MM.1S (cell line): Measurements from ENCODE around the gene CCNG1.

ENCODE experiments used
- DNase-seq: peaks from one replicate; pipeline ENCODE4 v3.0.0-alpha.2; 2015
- H2AFZ ChIP-seq: fragments of 300-600 bp; sonication (generic); 2 replicates; pipeline ENCODE4 v1.6.0; 2016; ENCODE audit warnings: antibody characterized with exemption, low read length
- H3F3A ChIP-seq: fragments of 300-600 bp; sonication (generic); 2 replicates; pipeline ENCODE4 v1.6.1; 2016; ENCODE audit warnings: mild to moderate bottlenecking, antibody characterized with exemption, low read length, moderate library complexity, mixed read lengths; ENCODE audit not compliant: insufficient read depth
- H3K27ac ChIP-seq: fragments of 300-600 bp; sonication (generic); 2 replicates; pipeline ENCODE4 v1.5.1; 2016; ENCODE audit warnings: mild to moderate bottlenecking, low read length
- H3K27me3 ChIP-seq: fragments of 300-600 bp; sonication (generic); replicated peaks from 2 replicates; pipeline ENCODE4 v1.6.0; 2016; ENCODE audit warnings: low read length; ENCODE audit not compliant: insufficient read depth
- H3K36me3 ChIP-seq: fragments of 300-600 bp; sonication (generic); replicated peaks from 2 replicates; pipeline ENCODE4 v1.6.1; 2016; ENCODE audit warnings: mild to moderate bottlenecking, low read length, mixed read lengths; ENCODE audit not compliant: insufficient read depth
- H3K4me1 ChIP-seq: fragments of 300-600 bp; sonication (generic); 2 replicates; pipeline ENCODE4 v1.6.1; 2016; ENCODE audit warnings: low read length, mixed read lengths
- H3K4me2 ChIP-seq: fragments of 300-600 bp; sonication (generic); 2 replicates; pipeline ENCODE4 v1.6.0; 2016; ENCODE audit warnings: low read depth, low read length
- H3K4me3 ChIP-seq: fragments of 300-600 bp; sonication (generic); 2 replicates; pipeline ENCODE4 v1.5.1; 2016; ENCODE audit warnings: low read length, mixed read lengths
- H3K79me2 ChIP-seq: fragments of 300-600 bp; sonication (generic); 2 replicates; pipeline ENCODE4 v1.6.1; 2016; ENCODE audit warnings: mixed run types, low read length, mixed read lengths
- H3K9ac ChIP-seq: fragments of 300-600 bp; sonication (generic); 2 replicates; pipeline ENCODE4 v1.6.1; 2016; ENCODE audit warnings: low read length, mixed read lengths
- H3K9me2 ChIP-seq: fragments of 300-600 bp; sonication (generic); replicated peaks from 2 replicates; pipeline ENCODE4 v1.6.1; 2016; ENCODE audit warnings: mild to moderate bottlenecking, low read length, mixed read lengths; ENCODE audit not compliant: insufficient read depth
- H3K9me3 ChIP-seq: fragments of 300-600 bp; sonication (generic); replicated peaks from 2 replicates; pipeline ENCODE4 v1.6.1; 2016; ENCODE audit warnings: mild to moderate bottlenecking, low read length, mixed read lengths; ENCODE audit not compliant: insufficient read depth
- H4K20me1 ChIP-seq: fragments of 300-600 bp; sonication (generic); 2 replicates; pipeline ENCODE4 v1.6.1; 2016; ENCODE audit warnings: mild to moderate bottlenecking, low read length, moderate library complexity, mixed read lengths; ENCODE audit not compliant: insufficient read depth
- CTCF ChIP-seq: fragments of 300-600 bp; sonication (generic); IDR thresholded peaks from 2 replicates; pipeline ENCODE4 v1.5.1; 2016; ENCODE audit warnings: antibody characterized with exemption, low read length, mixed read lengths
- EZH2 ChIP-seq: fragments of 300-600 bp; sonication (generic); optimal IDR thresholded peaks from 2 replicates; pipeline ENCODE3; 2017; ENCODE audit warnings: low read depth, mild to moderate bottlenecking, antibody characterized with exemption, low read length, mixed read lengths
- EZH2phosphoT487 ChIP-seq: fragments of 300-600 bp; sonication (generic); IDR thresholded peaks from 2 replicates; pipeline ENCODE4 v1.6.1; 2018; ENCODE audit warnings: antibody characterized with exemption, low read length

Gene CCNG1

GRCh38 chr5:163432544-163432943, 4.9 kb upstream of the CCNG1 start:
- no peak for DNase-seq
- Histone ChIP-seq H3K27ac (no peak overlapping the region), H3K4me1 (peaks cover 4% of the 10 kb centered on the region; the same call in 1 of the 2 replicates), H3K9ac (no peak overlapping the region), H3F3A (no peaks in the 10 kb centered on the region; the same call in 1 of the 2 replicates), H3K4me3 (no peak overlapping the region), H3K27me3 (no peaks in the 10 kb centered on the region), H3K4me2 (no peak overlapping the region), H3K79me2 (peaks cover 1% of the 10 kb centered on the region), H3K9me3 (no peaks in the 10 kb centered on the region), H3K36me3 (no peaks in the 10 kb centered on the region), H3K9me2 (no peaks in the 10 kb centered on the region), H2AFZ (no peak overlapping the region), H4K20me1 (no peaks in the 10 kb centered on the region)
- no peak for TF ChIP-seq EZH2
- no peak for TF ChIP-seq EZH2phosphoT487
- no peak for TF ChIP-seq CTCF

- Histone ChIP-seq H3K9me3 (no peaks in the 10 kb centered on the region), H3K4me3 (no peak overlapping the region), H3F3A (no peaks in the 10 kb centered on the region; the same call in 1 of the 2 replicates), H2AFZ (no peak overlapping the region), H3K36me3 (no peaks in the 10 kb centered on the region), H3K9me2 (no peaks in the 10 kb centered on the region), H3K79me2 (peaks cover 9% of the 10 kb centered on the region), H4K20me1 (no peaks in the 10 kb centered on the region), H3K4me2 (no peak overlapping the region), H3K27ac (no peak overlapping the region), H3K4me1 (peaks cover 4% of the 10 kb centered on the region; the same call in 1 of the 2 replicates), H3K27me3 (no peaks in the 10 kb centered on the region), H3K9ac (no peak overlapping the region)
- no peak for DNase-seq
- TF ChIP-seq CTCF, result no peak
- no peak for TF ChIP-seq EZH2phosphoT487
- no peak for TF ChIP-seq EZH2
Observed at GRCh38 chr5:163433271-163433670, 4.1 kb upstream of the CCNG1 start.

- Histone ChIP-seq H4K20me1 (no peaks in the 10 kb centered on the region), H3K4me2 (no peak overlapping the region), H3K27ac (no peak overlapping the region), H3K79me2 (peaks cover 20% of the 10 kb centered on the region), H3K4me1 (peaks cover 10% of the 10 kb centered on the region), H3K4me3 (no peak overlapping the region), H2AFZ (no peak overlapping the region), H3K27me3 (no peaks in the 10 kb centered on the region), H3K9me3 (no peaks in the 10 kb centered on the region), H3K9me2 (no peaks in the 10 kb centered on the region), H3K36me3 (no peaks in the 10 kb centered on the region), H3F3A (peaks cover 4% of the 10 kb centered on the region; the same call in 1 of the 2 replicates), H3K9ac (no peak overlapping the region)
- no peak for DNase-seq
- TF ChIP-seq EZH2 (no peak), CTCF (no peak), EZH2phosphoT487 (no peak)
Observed at GRCh38 chr5:163434401-163434866, 3.0 kb upstream of the CCNG1 start.
